HEK293T (cell line): ENCODE measurements around the gene IMPDH1.

Experiments used
- BHLHE40 ChIP-seq: fragments of 450-650 bp; IDR thresholded peaks from 2 replicates; pipeline ENCODE4 v1.6.1; 2016; ENCODE audit warnings: mild to moderate bottlenecking, moderate library complexity, borderline replicate concordance
- ELF4 ChIP-seq: fragments of 450-650 bp; IDR thresholded peaks from 2 replicates; pipeline ENCODE4 v1.6.1; 2017; ENCODE audit warnings: antibody characterized with exemption
- FOXA1 ChIP-seq: fragments of 450-650 bp; IDR thresholded peaks from 2 replicates; pipeline ENCODE4 v1.6.1; 2016; ENCODE audit warnings: mild to moderate bottlenecking
- FOXK2 ChIP-seq: fragments of 450-650 bp; IDR thresholded peaks from 2 replicates; pipeline ENCODE4 v1.6.1; 2016; ENCODE audit warnings: mild to moderate bottlenecking
- FOXM1 ChIP-seq: fragments of 450-650 bp; IDR thresholded peaks from 2 replicates; pipeline ENCODE4 v1.6.1; 2017; ENCODE audit warnings: mild to moderate bottlenecking, borderline replicate concordance
- L3MBTL2 ChIP-seq: fragments of 450-650 bp; conservative IDR thresholded peaks from 2 replicates; pipeline ENCODE4 v1.6.1; 2016; ENCODE audit warnings: mild to moderate bottlenecking
- LEF1 ChIP-seq: fragments of 450-650 bp; IDR thresholded peaks from 2 replicates; pipeline ENCODE4 v1.6.1; 2017; ENCODE audit warnings: mild to moderate bottlenecking, borderline replicate concordance
- NFRKB ChIP-seq: fragments of 450-650 bp; IDR thresholded peaks from 2 replicates; pipeline ENCODE4 v1.6.1; 2016; ENCODE audit warnings: mild to moderate bottlenecking, moderate library complexity
- SP1 ChIP-seq: fragments of 450-650 bp; IDR thresholded peaks from 2 replicates; pipeline ENCODE4 v1.6.1; 2017
- SUZ12 ChIP-seq: fragments of 450-650 bp; IDR thresholded peaks from 2 replicates; pipeline ENCODE4 v1.6.1; 2016; ENCODE audit warnings: mild to moderate bottlenecking
- TARDBP ChIP-seq: fragments of 450-650 bp; IDR thresholded peaks from 2 replicates; pipeline ENCODE4 v1.6.1; 2016
- ZNF384 ChIP-seq: fragments of 450-650 bp; IDR thresholded peaks from 2 replicates; pipeline ENCODE4 v1.6.1; 2016

GRCh38 chr7:128366986-128367385, 42.8 kb downstream of the IMPDH1 start:
- TF ChIP-seq ZNF384 (no peak), FOXK2 (no peak), ELF4 (no peak), L3MBTL2 (no peak), FOXA1 (no peak), SP1 (no peak), TARDBP (no peak), NFRKB (no peak), BHLHE40 (no peak), SUZ12 (no peak), FOXM1 (no peak), LEF1 (no peak)
